HG03354 (cell line): ENCODE results near the gene PRRC1.

Source experiments
- ATAC-seq: cut with Tn5 transposase; IDR thresholded peaks from one replicate; pipeline ENCODE4 v1.9.1; 2021; ENCODE audit warnings: mild to moderate bottlenecking; ENCODE audit not compliant: unreplicated experiment, poor library complexity, severe bottlenecking

PRRC1 gene

GRCh38 chr5:127517480-127518318 is at the start of gene PRRC1:
PRRC1 (plus strand) TSS chr5:127517640; CDS start chr5:127523480, 5,840 bp downstream.
- ATAC-seq: peak; percentile 91

DNA sequence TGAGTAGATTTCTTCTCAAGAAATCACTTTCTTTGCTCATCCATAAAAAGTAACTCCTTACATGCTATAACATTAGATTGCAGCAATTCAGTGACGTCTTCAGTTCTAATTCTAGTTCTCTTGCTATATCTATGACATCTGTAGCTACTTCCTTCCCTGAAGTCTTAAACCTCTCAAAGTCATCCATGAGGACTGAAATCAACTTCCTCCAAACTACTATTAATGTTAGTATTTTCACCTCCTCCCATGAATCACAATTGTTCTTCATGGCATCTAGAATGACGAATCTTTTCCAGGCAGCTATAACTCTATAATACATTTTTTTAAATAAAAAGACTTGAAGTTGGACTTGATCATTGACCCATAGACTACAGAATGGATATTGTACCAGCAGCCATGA is 46.2 kb upstream of the PRRC1 start:
- ATAC-seq: no peak

- ATAC-seq: no peak
These were observed 44.7 kb upstream of the PRRC1 start for GRCh38 chr5:127472700-127473099.

- no peak for ATAC-seq
These were observed 31.0 kb upstream of the PRRC1 start for GRCh38 chr5:127486471-127486870.

DNA sequence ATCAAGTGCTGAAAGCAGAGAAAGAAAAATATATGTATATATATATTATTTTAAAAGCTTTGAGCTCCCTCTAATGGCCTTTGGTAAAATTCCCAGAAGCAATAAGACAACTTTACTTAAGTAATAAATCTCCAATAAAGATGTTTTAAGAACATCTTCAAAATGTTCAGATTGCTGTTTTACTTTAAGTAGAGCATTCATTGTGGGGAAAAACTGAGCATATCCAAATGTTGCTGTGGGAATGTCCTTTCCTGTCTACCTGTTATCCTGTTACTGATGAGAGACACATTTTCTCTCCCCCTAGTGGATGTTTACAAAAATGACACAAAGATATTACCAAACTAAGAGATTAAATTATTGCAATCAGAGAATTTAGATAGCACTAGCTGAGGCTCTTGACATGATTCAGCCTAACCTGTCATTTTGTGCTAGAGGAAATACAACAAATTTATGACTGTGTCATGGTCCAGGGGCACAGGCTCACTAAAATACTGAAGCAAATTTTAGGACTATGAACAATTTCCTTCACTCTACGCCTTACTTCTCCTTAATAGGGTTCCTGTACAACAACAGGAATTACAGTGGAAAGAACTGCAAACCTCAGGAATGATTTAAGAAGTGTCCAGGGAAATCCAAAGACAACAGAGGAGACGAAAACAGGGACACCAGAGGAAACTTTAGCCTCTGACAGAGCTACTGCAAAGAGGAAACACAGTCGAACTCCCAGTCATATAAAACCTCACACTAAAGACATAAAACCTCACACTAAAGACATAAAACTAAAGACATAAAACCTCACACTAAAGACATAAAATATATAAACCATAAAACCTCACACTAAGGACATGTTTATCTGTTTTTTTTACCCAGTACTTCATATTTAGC is 24.3 kb upstream of the PRRC1 start:
- ATAC-seq: peak; percentile 88

DNA sequence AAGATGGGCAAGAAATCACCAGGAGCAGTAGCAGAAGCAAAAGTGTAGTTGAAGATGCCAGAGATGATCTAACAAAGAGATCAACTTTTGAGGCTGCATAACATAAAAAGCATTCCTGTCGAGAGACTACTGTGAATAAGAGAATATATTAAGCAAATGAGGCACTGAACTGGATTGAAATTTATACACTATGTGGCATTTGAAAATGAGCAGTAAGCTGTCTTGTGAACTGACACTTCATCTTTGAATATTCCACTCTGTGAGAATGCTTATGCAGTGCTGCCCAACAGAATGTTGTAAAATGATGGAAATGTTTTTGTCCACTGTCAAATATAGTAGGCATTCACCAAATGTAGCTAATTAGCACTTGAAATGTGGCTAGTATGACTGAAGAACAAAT is 18.9 kb upstream of the PRRC1 start:
- no peak for ATAC-seq

- no peak for ATAC-seq
These were observed 11.5 kb upstream of the PRRC1 start for GRCh38 chr5:127505905-127506304.

GRCh38 chr5:127506616-127507015 is 10.8 kb upstream of the PRRC1 start:
- ATAC-seq: no peak

GRCh38 chr5:127508644-127509373 is 8.6 kb upstream of the PRRC1 start:
- ATAC-seq: no peak

- no peak for ATAC-seq
These were observed 4.0 kb upstream of the PRRC1 start for GRCh38 chr5:127513408-127513970.

GRCh38 chr5:127514816-127515215 is 2.6 kb upstream of the PRRC1 start:
- no peak for ATAC-seq

DNA sequence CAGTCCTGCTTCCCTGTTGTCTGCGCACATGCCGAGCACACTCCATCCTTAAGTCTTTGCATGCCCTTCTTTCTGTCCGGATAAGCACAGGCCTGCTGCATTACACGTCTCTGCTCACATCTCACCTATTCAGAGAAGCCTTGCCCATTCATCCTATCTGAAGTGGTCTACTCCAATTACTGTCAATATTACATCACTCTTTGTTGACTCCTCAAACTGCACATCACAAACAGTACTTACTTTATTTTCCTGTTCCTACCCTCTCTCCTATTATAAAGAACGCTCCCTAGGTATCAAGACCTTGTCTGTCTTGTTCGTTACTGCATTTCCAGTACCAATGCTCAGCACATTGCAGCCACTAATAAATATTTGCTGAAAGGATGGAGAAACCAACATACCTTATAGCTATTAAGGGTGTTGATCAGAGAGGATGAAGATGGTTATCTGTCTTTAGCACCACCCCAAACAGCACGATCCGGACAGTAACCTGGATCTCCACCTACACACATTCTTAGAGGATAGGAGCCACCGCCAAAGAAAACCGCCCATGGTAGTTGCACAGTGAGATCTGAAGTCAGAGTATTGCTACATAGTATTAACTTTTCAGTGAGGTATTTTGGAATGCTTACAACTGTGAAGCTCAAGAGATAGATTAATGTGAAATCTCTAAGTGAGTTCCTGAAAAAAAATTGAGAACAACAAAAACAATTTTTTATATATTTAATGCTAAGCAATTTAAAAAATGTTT is 1.6 kb upstream of the PRRC1 start:
- ATAC-seq: no peak

DNA sequence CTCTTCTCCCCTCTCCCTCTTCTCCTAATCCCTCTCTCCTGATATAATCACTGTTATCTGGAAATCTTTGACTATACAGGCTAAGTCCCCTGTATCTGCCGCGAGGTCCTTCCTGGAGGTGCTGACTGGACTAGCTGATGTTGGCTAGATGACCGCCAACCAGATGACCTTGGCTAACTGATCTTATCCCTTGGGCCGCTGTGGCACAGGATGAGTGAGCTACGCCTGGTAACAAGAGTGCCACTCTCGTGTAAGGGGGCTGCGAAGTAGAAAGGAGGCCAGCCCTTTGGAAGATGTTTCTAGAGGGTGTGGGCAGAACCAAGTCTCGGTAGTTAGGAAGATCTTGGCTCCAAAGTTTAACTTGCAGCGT is 345 bp upstream of the PRRC1 start:
- ATAC-seq: peak; percentile 23

DNA sequence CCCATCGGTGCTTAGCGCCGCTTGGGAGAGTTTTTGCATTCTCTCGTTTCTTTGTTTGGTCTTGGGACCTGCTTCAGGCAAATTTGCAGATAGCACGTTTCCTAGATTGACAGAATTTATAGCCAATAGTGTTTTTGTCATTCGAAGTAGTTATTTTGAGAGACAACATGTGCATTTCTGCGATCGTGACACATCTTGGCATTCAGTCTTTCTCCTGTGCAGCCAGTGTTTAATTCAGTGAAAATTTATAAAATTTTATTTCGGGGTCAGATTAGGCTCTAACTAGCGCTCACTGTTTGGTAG is 830 bp downstream of the PRRC1 start:
- peak; percentile 43 for ATAC-seq

GRCh38 chr5:127519527-127519926 is 2.1 kb downstream of the PRRC1 start:
- ATAC-seq: no peak

DNA sequence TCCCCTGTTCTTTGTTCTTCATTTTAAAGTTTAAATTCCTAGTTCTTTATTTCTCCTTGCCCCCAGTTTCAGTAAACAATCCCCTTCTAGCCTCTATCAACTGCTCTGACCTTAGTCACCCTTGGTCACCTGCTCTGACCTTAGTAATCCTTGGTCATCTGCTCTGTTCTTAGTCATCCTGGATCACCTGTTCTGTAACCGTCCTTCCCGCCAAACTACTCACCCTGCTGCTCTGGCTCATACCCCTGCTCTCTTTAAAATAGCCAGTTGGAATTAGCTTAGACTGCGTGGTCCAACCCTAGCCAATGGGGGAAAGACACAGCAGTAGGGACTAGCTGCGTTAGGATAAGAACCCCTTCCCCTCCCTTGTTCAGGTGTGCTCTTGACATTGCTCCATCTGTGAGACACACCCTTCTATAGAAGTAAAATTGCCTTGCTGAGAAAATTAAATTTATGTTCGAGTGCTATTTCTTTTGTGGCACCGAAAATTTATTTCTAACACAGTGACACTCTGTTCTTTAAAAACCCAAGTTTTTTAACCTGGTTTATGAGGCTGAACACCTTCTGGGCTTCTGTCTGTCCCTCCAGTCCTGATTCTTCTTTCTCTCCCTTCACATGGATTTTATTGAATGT is 3.8 kb downstream of the PRRC1 start:
- no peak for ATAC-seq

DNA sequence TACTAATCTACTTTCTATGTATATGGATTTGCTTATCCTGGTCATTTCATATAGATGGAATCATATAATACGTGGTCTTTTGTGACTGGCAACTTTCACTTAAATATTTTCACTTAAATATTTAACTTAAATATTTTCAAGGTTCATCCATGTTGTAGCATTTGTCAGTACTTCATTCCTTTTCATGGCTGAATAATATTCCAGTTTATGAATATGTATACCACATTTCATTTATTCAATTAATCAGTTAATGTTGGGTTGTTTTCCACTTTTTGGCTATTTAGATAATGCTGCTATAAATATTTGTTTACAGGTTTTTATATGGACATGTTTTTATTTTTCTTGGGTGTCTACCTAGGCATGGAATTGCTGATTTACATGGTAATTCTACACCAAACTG is 7.7 kb downstream of the PRRC1 start:
- ATAC-seq: no peak

DNA sequence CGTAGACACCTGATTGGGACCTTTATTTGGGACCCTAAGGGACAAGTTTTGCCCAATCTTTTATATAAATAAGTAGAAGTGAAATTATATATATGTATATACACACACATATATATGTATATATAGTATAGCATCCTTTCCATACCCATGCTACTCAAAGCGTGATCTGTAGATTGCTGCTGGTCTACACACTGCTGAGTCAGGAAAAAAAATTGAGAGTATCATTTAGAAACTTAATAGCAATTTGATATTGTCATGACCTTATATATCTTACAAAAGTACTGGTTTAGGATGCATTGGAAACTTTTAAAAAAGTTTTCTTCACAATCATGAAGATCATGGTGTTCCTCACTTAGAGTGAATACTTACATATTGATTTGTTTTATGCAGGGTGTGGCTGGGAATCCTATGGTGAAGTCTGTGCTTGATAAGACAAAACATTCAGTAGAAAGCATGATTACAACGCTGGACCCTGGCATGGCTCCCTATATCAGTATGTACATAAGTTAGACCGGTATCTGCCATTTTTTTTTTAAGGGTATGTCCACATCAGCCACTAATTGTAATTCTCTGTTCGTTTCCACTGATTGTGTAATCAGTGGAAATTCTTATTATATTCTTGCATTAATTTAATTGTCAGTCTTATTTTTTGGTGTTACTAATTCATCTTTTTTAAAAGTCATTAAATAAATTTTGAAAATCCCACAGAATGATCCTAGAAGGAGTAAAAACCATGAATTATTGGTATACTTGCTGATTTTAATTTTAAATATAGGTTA is 12.7 kb downstream of the PRRC1 start:
- no peak for ATAC-seq
